Activated B cell treated with CpG ODN at 0.5 μM for 24 hours (primary cell): Measurements from ENCODE around the gene PIP5K1C. TPM values are rescaled to one million over a fixed set of nuclear protein-coding genes. Genes with fewer than 3 reads are reported as not detected.

ENCODE experiments used
- ATAC-seq: fragments of 200-7000 bp; cut with Tn5 transposase; one replicate; pipeline ENCODE4 v1.10.0; 2021; ENCODE audit warnings: low read depth, mild to moderate bottlenecking, moderate library complexity
- CTCF ChIA-PET: fragments of 350-600 bp; sonication (Branson Sonifier 250); formaldehyde crosslinking; loops from one replicate; lab custom pipeline; 2021; ENCODE audit warnings: antibody characterized with exemption; lab: Charles Lee
- POLR2A ChIA-PET: fragments of 350-600 bp; sonication (Branson Sonifier 250); formaldehyde crosslinking; loops from one replicate; lab custom pipeline; 2021; ENCODE audit warnings: antibody characterized with exemption; lab: Charles Lee
- DNase-seq: peaks from one replicate; pipeline ENCODE4 v3.0.0; 2022
- H3K27ac Mint-ChIP-seq: one replicate; pipeline ENCODE4 v1.8.0; 2020; ENCODE audit warnings: mixed read lengths
- H3K27me3 Mint-ChIP-seq: one replicate; pipeline ENCODE4 v1.8.0; 2021; ENCODE audit warnings: mixed read lengths
- H3K36me3 Mint-ChIP-seq: one replicate; pipeline ENCODE4 v1.8.0; 2021; ENCODE audit warnings: low read depth, mixed read lengths
- H3K4me1 Mint-ChIP-seq: one replicate; pipeline ENCODE4 v1.8.0; 2021; ENCODE audit warnings: mixed read lengths
- H3K4me3 Mint-ChIP-seq: one replicate; pipeline ENCODE4 v1.8.0; 2020; ENCODE audit warnings: mild to moderate bottlenecking, mixed read lengths
- H3K9me3 Mint-ChIP-seq: one replicate; pipeline ENCODE4 v1.8.0; 2020; ENCODE audit warnings: mixed read lengths
- CTCF ChIP-seq: fragments of 200-600 bp; IDR thresholded peaks from one replicate; pipeline ENCODE4 v1.8.0; 2022; ENCODE audit warnings: antibody characterized with exemption, mild to moderate bottlenecking
- intact Hi-C: fragments of 100-400 bp; cut with micrococcal nuclease; formaldehyde crosslinking; loops from one replicate; pipeline ENCODE4 v1.15.1; 2024
- total RNA-seq: library from RNA; stranded (reverse); gene quantifications from 2 replicates; pipeline ENCODE4 v1.2.3, GENCODE V29; 2022

The PIP5K1C gene
- total RNA-seq, 1 donor from 2014 or later = 31.1 TPM

- H3K27me3 Mint-ChIP-seq = no peaks in the 10 kb centered on the region
- intact Hi-C loops = no loop called here
- H3K4me1 Mint-ChIP-seq = peaks cover 46% of the 10 kb centered on the region
- H3K36me3 Mint-ChIP-seq = peaks cover 14% of the 10 kb centered on the region
- no peak for ATAC-seq
- no peak for DNase-seq
- no peak overlapping the region for H3K27ac Mint-ChIP-seq
- ChIA-PET CTCF (interaction anchor here (0.9 kb wide), 1 partner anchor 30 kb away, joined by 7 read pairs; no protein-coding TSS in a partner anchor), POLR2A (interaction anchor here (0.7 to 1.0 kb wide), 2 partner anchors 13 to 265 kb away, joined by 3 to 6 read pairs; no protein-coding TSS in a partner anchor)
- no peaks in the 10 kb centered on the region for H3K9me3 Mint-ChIP-seq
- TF ChIP-seq CTCF = no peak
- no peak overlapping the region for H3K4me3 Mint-ChIP-seq
Measured at GRCh38 chr19:3695986-3696659, 4.1 kb downstream of the PIP5K1C start.

GRCh38 chr19:3695124-3695733 lies 5.0 kb downstream of the PIP5K1C start:
- intact Hi-C loops = no loop called here
- H3K4me3 Mint-ChIP-seq = no peak overlapping the region
- H3K4me1 Mint-ChIP-seq = peaks cover 42% of the 10 kb centered on the region
- ATAC-seq (no peak), DNase-seq (no peak)
- ChIA-PET POLR2A (interaction anchor here (1.0 kb wide), 1 partner anchor 14 kb away, joined by 6 read pairs; no protein-coding TSS in a partner anchor), CTCF (interaction anchor here (0.9 kb wide), 1 partner anchor 29 kb away, joined by 7 read pairs; no protein-coding TSS in a partner anchor)
- H3K36me3 Mint-ChIP-seq = peaks cover 18% of the 10 kb centered on the region
- no peaks in the 10 kb centered on the region for H3K9me3 Mint-ChIP-seq
- no peaks in the 10 kb centered on the region for H3K27me3 Mint-ChIP-seq
- no peak overlapping the region for H3K27ac Mint-ChIP-seq
- no peak for TF ChIP-seq CTCF

- Mint-ChIP-seq H3K4me3 (no peak overlapping the region), H3K4me1 (peaks cover 48% of the 10 kb centered on the region), H3K27me3 (no peaks in the 10 kb centered on the region), H3K36me3 (peaks cover 18% of the 10 kb centered on the region), H3K9me3 (no peaks in the 10 kb centered on the region), H3K27ac (no peak overlapping the region)
- ATAC-seq = no peak
- POLR2A ChIA-PET = no interaction called here
- CTCF ChIA-PET = no interaction called here
- no peak for DNase-seq
- TF ChIP-seq CTCF = no peak
- intact Hi-C loops = no loop called here
Measured at GRCh38 chr19:3694361-3695123, 5.7 kb downstream of the PIP5K1C start.

- CTCF ChIA-PET = interaction anchor here (1.1 to 1.4 kb wide), 2 partner anchors 20 to 28 kb away, joined by 4 read pairs; no protein-coding TSS in a partner anchor
- Mint-ChIP-seq H3K27ac (no peak overlapping the region), H3K27me3 (no peaks in the 10 kb centered on the region), H3K4me1 (peaks cover 44% of the 10 kb centered on the region), H3K4me3 (no peak overlapping the region), H3K36me3 (peaks cover 15% of the 10 kb centered on the region), H3K9me3 (no peaks in the 10 kb centered on the region)
- no peak for ATAC-seq
- POLR2A ChIA-PET = no interaction called here
- intact Hi-C loops = no loop called here
- TF ChIP-seq CTCF = no peak
- no peak for DNase-seq
Measured at GRCh38 chr19:3693025-3693925, 7.0 kb downstream of the PIP5K1C start.
